RWPE2 (cell line): ENCODE measurements around the gene ALG5.

Source experiments
- ATAC-seq: fragments of 200-7000 bp; cut with Tn5 transposase; 3 replicates; pipeline ENCODE4 v1.9.1; 2021; ENCODE audit warnings: low read depth
- DNase-seq: peaks from one replicate; pipeline ENCODE4 v3.0.0-alpha.2; 2020; ENCODE audit warnings: low spot score
- H3K27ac ChIP-seq: fragments of 450-650 bp; 2 replicates; pipeline ENCODE4 v1.5.1; 2017; ENCODE audit warnings: mild to moderate bottlenecking; ENCODE audit not compliant: poor library complexity, severe bottlenecking
- H3K27me3 ChIP-seq: fragments of 250-450 bp; sonication (Bioruptor Pico); 2 replicates; pipeline ENCODE4 v1.5.1; 2021; ENCODE audit warnings: mild to moderate bottlenecking, moderate library complexity; ENCODE audit not compliant: insufficient read depth, poor library complexity, severe bottlenecking
- H3K36me3 ChIP-seq: fragments of 250-450 bp; sonication (Bioruptor Pico); 2 replicates; pipeline ENCODE4 v1.5.1; 2020; ENCODE audit warnings: low read depth, mild to moderate bottlenecking, moderate library complexity
- H3K4me1 ChIP-seq: fragments of 250-450 bp; sonication (Bioruptor Pico); 2 replicates; pipeline ENCODE4 v1.5.1; 2021; ENCODE audit warnings: mild to moderate bottlenecking, moderate library complexity; ENCODE audit not compliant: insufficient read depth, poor library complexity, severe bottlenecking
- H3K4me3 ChIP-seq: fragments of 250-450 bp; sonication (Bioruptor Pico); 2 replicates; pipeline ENCODE4 v1.5.1; 2021; ENCODE audit warnings: mild to moderate bottlenecking, moderate library complexity; ENCODE audit not compliant: severe bottlenecking
- H3K9me3 ChIP-seq: fragments of 250-450 bp; sonication (Bioruptor Pico); 2 replicates; pipeline ENCODE4 v1.5.1; 2021; ENCODE audit warnings: mild to moderate bottlenecking, moderate library complexity; ENCODE audit not compliant: severe bottlenecking
- TF ChIP-seq, protein P1 (sequence below): fragments of 450-650 bp; IDR thresholded peaks from one replicate; pipeline ENCODE4 v1.5.1; 2017; ENCODE audit warnings: mild to moderate bottlenecking, moderate library complexity; ENCODE audit not compliant: poor library complexity, severe bottlenecking

Gene ALG5

GRCh38 chr13:36924001-36924400 lies 75.1 kb downstream of the ALG5 start:
- no peaks in the 10 kb centered on the region for H3K36me3 ChIP-seq
- H3K4me3 ChIP-seq: no peak overlapping the region
- ATAC-seq (no peak), DNase-seq (no peak)
- H3K4me1 ChIP-seq: no peaks in the 10 kb centered on the region
- no peaks in the 10 kb centered on the region for H3K27me3 ChIP-seq
- no peaks in the 10 kb centered on the region for H3K9me3 ChIP-seq
- no peak overlapping the region for H3K27ac ChIP-seq
- TF ChIP-seq, protein P1, sequence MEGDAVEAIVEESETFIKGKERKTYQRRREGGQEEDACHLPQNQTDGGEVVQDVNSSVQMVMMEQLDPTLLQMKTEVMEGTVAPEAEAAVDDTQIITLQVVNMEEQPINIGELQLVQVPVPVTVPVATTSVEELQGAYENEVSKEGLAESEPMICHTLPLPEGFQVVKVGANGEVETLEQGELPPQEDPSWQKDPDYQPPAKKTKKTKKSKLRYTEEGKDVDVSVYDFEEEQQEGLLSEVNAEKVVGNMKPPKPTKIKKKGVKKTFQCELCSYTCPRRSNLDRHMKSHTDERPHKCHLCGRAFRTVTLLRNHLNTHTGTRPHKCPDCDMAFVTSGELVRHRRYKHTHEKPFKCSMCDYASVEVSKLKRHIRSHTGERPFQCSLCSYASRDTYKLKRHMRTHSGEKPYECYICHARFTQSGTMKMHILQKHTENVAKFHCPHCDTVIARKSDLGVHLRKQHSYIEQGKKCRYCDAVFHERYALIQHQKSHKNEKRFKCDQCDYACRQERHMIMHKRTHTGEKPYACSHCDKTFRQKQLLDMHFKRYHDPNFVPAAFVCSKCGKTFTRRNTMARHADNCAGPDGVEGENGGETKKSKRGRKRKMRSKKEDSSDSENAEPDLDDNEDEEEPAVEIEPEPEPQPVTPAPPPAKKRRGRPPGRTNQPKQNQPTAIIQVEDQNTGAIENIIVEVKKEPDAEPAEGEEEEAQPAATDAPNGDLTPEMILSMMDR: no peak

GRCh38 chr13:36921631-36922301 lies 77.4 kb downstream of the ALG5 start:
- no peak for ATAC-seq
- peaks cover 3% of the 10 kb centered on the region for H3K27me3 ChIP-seq
- no peak for DNase-seq
- H3K36me3 ChIP-seq: no peaks in the 10 kb centered on the region
- H3K27ac ChIP-seq: no peak overlapping the region
- H3K9me3 ChIP-seq: no peaks in the 10 kb centered on the region
- TF ChIP-seq, protein P1: no peak
- H3K4me1 ChIP-seq: no peaks in the 10 kb centered on the region
- no peak overlapping the region for H3K4me3 ChIP-seq

DNA sequence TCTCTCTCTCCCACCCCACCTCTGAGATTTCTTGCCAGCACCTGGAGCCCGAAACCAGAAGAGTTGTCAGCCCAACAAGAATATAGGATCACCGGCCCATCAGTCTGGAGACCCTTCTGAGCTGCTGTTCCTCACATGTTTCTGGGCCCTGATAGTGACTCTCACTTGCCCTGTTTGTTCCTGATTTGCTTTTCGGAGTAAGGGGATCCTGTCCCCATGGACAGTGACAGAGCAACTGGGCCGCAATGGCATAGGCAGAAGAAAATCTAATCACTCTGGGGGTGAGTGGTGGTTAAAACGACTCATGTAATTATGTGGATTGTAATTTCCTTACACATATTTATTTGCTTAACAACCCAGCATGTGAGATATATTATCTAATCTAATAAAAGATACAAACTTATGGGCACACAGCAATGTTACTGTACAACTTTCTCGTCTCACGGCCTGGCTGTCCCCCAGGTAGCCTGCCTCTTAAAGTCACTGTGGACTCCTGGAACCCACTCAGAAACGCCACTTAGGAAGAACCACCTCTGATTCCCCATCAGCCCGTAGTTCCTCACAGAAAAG lies 78.4 kb downstream of the ALG5 start:
- no peaks in the 10 kb centered on the region for H3K36me3 ChIP-seq
- DNase-seq (no peak), ATAC-seq (no peak)
- peaks cover 3% of the 10 kb centered on the region for H3K27me3 ChIP-seq
- no peaks in the 10 kb centered on the region for H3K9me3 ChIP-seq
- no peaks in the 10 kb centered on the region for H3K4me1 ChIP-seq
- H3K27ac ChIP-seq: no peak overlapping the region
- TF ChIP-seq, protein P1: no peak
- peak overlapping the region; percentile 49 for H3K4me3 ChIP-seq

GRCh38 chr13:36919833-36920615 lies 79.1 kb downstream of the ALG5 start, which contains the start of gene SMAD9:
TSS of gene SMAD9 (minus strand) at chr13:36920238. CDS start at chr13:36879689, 40,549 bp downstream.
- Histone ChIP-seq H3K4me1 (no peaks in the 10 kb centered on the region), H3K27ac (no peak within 1 kb of the TSS), H3K27me3 (peaks cover 3% of the 10 kb centered on the region), H3K4me3 (peak within 1 kb of the TSS; percentile 49), H3K36me3 (no peaks in the 10 kb centered on the region), H3K9me3 (no peaks in the 10 kb centered on the region)
- TF ChIP-seq, protein P1: no peak
- DNase-seq (no peak), ATAC-seq (peak; percentile 68)
